Subcutaneous adipose tissue (tissue), 4 donors: ENCODE results near the gene SMARCD2. TPM values are rescaled to one million over a fixed set of nuclear protein-coding genes. Genes with fewer than 3 reads are reported as not detected.

Experiments used
- total RNA-seq, 4 donors: library from RNA; depleted of rRNA; stranded (reverse); fragments of >200 nt; gene quantifications; one replicate each; pipeline ENCODE4 v1.1.0, GENCODE V29; 2016
- TF ChIP-seq, protein P1 (sequence below): fragments of 450-650 bp; IDR thresholded peaks from one replicate; pipeline ENCODE4 v1.5.1; 2016; ENCODE audit warnings: low read depth, mild to moderate bottlenecking, control low read depth, antibody characterized with exemption, moderate library complexity

Gene SMARCD2
- total RNA-seq, 4 donors from 2014 or later, result 101 to 246 (median 141) TPM

DNA sequence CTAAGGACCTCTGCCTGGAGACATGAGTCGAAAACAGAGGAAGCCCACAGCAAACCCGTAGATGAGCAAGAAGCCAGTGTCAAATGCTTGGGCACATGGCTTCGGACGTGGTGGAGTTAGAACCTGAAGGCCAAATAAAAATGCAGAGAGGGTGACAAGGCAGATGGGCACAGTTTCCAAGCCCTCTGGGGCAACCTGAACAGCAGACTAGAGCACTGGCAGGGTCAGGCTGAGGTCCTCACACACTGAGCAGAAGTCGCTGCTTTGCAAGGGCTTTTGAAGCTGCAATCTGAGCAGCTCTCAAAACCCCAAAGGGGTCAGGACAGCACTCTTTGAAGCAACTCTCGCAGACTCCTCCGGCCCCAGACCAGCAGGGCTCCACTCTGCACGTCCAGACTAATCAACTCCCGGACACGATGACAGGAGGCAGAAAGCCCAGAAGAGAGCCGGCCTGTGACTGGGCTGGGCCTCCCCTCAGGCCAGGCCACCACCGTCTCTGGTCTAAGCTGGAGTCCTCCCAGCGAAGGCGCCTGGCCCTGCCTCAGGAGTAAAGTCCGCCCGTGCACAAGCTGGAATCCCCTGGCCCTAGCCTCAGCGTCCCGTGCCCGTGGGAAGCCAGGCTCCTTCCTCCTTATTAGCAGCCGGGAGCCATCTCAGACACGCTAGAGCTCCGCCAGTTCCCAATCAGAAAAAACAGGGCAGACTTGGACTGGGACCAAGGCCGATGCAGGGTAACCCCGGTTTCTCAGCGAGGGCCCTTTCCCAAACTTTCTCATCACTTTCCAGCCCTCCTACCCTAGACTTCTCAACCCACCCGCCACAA, 924 bp downstream of the SMARCD2 start:
- TF ChIP-seq, protein P1, sequence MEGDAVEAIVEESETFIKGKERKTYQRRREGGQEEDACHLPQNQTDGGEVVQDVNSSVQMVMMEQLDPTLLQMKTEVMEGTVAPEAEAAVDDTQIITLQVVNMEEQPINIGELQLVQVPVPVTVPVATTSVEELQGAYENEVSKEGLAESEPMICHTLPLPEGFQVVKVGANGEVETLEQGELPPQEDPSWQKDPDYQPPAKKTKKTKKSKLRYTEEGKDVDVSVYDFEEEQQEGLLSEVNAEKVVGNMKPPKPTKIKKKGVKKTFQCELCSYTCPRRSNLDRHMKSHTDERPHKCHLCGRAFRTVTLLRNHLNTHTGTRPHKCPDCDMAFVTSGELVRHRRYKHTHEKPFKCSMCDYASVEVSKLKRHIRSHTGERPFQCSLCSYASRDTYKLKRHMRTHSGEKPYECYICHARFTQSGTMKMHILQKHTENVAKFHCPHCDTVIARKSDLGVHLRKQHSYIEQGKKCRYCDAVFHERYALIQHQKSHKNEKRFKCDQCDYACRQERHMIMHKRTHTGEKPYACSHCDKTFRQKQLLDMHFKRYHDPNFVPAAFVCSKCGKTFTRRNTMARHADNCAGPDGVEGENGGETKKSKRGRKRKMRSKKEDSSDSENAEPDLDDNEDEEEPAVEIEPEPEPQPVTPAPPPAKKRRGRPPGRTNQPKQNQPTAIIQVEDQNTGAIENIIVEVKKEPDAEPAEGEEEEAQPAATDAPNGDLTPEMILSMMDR, result no peak

DNA sequence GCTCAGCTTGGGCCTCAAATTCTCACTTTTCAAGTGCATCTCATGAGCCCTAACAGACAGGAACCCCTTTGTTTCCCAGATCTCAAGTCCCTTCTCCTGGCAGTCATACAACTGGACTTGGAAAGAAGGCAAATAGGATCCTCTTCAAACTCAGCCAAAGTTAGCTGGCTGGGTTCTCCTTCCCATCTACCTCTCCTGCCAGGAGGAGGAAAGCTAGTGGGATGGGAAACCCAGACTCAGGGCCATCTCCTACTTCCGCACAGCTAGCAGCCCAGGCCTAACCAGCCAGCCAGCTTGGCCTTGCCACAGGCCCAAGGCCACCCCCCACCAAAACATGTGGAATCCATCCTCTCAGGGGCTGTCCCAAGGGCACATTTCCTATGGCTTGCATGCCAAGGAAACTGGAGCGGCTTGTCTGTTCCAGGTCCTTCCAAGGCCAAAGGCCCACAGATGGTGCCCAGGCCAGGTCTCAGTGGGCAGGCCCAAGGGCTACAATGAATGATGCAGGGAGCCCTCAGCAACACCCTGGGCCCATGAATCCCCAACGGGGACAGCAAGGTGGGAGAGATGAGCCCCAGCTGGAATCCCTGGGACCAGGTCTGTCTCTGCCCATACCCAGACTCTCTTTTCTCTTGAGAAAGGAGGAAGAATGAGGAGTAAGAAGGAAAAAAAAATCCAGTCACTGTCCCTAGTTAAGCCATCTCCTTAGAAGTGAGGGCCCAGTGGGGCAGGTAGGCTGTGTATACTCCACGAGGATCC, 1.7 kb downstream of the SMARCD2 start:
- TF ChIP-seq, protein P1, result no peak

DNA sequence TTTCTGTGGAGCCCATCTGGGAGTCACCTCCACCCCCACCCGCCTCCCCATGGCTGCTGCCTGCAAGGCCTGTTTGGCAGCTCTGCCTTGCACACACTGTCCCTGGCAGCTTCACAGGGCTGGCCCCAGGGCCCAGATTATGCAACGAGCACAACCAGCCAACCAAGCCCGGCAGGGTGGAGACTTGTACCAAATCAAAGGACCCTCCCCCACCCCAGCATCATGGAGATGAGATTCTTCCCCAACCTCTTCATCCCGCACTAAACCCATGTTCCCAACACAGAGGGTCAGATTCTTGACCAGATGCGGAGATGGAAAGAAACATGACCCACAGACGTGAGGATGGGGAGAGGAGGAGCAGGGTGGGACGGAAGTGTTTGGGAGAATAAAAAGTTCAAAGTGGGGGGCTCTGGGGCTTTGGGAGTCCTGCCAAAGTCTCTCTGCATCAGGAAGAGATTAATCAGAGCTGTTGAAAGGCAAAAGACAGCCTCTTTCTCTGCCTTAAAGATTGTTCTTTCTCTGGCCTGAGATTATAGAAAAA, 3.8 kb downstream of the SMARCD2 start:
- TF ChIP-seq, protein P1, result no peak

DNA sequence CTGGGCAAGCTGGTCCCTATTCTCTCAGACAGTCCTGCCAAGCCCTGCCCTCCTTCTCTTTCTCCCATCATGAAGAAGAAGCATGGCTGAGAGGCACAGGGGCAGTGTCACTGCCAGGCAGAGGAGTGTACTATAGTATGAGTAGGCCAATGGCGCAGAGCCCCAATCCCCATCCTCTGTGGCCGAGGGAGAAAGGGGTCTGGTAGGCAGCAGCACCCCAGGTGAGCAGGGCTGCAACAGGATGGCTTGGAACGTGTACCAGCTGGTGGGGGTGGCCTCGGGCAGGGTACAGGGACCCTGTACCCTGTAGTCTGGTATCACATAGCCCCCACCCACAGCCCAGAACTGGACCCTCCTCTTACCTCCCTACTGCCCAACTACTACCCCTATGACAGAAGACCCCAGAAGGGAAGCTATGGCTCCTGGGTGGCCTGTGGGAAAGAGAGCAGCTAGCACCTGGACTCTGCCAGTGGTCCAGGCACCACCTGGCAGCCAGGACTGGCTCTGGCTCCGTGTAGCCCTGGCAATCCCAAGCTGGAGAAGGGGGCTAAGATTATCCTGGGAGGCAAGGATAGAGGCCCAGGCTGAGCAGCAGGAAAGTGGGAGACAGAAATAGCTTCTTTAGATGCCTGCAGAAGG, 4.4 kb downstream of the SMARCD2 start:
- TF ChIP-seq, protein P1, result no peak

DNA sequence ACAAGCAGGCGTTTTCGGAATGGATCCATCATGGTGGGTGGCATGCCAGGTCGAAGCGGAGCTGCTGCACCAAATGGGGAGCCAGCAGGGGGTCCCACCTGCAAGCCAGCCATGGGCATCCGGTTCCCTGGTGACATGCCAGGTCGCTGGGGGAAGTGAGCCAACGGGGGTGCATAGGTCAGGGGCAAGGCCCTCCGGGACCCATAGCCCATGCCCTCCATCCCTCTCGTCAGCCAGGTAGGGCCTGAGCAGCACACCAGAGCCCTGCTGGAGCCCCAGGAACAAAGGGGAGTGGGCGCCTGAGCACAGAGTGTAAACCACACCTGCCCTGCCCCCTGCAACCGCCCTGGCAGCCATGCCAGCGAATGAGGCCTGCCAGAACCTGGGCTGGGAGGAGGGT, 5.0 kb downstream of the SMARCD2 start:
- TF ChIP-seq, protein P1, result no peak

DNA sequence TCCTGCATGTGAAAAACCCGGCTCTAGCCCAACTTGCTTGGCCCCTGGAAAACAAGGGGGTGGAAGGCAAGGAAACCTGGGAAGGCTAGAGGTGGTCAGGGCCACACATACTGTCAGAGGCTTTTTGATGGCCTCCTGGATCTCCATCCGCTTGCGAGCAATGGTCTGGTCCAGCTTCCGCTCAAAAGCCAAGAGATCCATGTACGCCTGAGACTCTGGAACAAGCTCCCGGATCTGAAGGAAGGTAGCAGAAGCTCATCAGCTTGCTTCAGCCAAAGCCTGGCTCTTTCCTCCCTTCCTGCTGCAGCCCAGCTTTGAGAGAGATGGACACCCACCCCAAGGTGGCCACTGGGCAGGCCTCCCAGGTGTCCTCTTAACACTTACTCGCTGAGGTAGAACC, 5.7 kb downstream of the SMARCD2 start:
- TF ChIP-seq, protein P1, result no peak

DNA sequence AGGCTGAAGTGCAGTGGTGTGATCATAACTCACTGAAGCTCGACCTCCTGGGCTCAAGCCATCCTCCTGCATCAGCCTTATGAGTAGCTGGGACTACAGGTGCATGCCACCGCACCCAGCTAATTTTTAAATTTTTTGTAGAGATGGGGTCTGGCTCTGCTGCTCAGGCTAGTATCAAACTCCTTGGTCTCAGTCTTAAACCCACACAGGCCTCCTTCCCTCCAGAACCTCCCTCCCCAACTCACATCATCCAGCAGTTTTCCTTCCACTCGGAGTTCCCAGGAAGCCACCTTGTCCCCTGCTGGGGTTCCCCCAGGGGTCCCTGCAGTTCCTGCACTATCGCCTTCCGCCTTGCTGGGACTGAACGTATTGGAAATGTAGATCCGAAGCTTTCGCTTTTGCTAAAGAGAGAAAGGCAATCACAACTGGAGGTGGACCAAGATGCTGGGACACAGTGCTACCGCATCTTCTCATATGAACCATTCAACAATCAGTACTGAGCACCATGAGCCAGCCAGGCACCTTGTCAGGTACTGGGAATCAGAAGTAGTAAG, 7.2 kb downstream of the SMARCD2 start:
- TF ChIP-seq, protein P1, result no peak
